H1 (cell line): ENCODE results near the gene PRPF6. TPM values are rescaled to one million over a fixed set of nuclear protein-coding genes. Genes with fewer than 3 reads are reported as not detected.

Experiments used
- CTCF ChIA-PET: fragments of 300-600 bp; sonication (Branson Sonifier 250); formaldehyde crosslinking; loops from one replicate; lab custom pipeline; 2021; ENCODE audit not compliant: partially characterized antibody; lab: Charles Lee
- POLR2A ChIA-PET: fragments of 300-600 bp; sonication (Branson Sonifier 250); formaldehyde crosslinking; loops from one replicate; lab custom pipeline; 2021; ENCODE audit warnings: inconsistent platforms; ENCODE audit not compliant: partially characterized antibody; lab: Charles Lee
- DNase-seq, 2 experiments: peaks; one replicate each; pipeline versions ENCODE4 v3.0.0 to v3.0.0-alpha.2; 2010 to 2022; ENCODE audit warnings: low spot score in 2 of 2, low read depth in 1 of 2, mixed read lengths in 1 of 2
- FAIRE-seq: peaks from 2 replicates; lab custom pipeline; 2011; peaks lifted over from hg19 to GRCh38; lab: Jason Lieb, UNC
- H2AFZ ChIP-seq: 2 replicates; pipeline ENCODE4 v1.8.1; 2012; ENCODE audit warnings: low read length, inconsistent platforms
- H2AK5ac ChIP-seq: 2 replicates; pipeline ENCODE4 v1.6.1; 2013; ENCODE audit warnings: low read depth, low read length
- H2BK120ac ChIP-seq: replicated peaks from 2 replicates; pipeline ENCODE3; 2013; ENCODE audit warnings: low read depth, low read length, inconsistent platforms
- H2BK12ac ChIP-seq: 2 replicates; pipeline ENCODE4 v1.6.1; 2013; ENCODE audit warnings: low read depth, low read length
- H2BK15ac ChIP-seq: 2 replicates; pipeline ENCODE4 v1.6.1; 2013; ENCODE audit warnings: low read length
- H2BK20ac ChIP-seq: 2 replicates; pipeline ENCODE4 v1.6.1; 2013; ENCODE audit warnings: low read length
- H2BK5ac ChIP-seq: 2 replicates; pipeline ENCODE4 v1.6.1; 2013; ENCODE audit warnings: low read depth, low read length
- H3K14ac ChIP-seq: 2 replicates; pipeline ENCODE4 v1.6.1; 2013; ENCODE audit warnings: inconsistent platforms; ENCODE audit not compliant: insufficient read length
- H3K18ac ChIP-seq: 2 replicates; pipeline ENCODE4 v1.6.1; 2013; ENCODE audit warnings: low read length; ENCODE audit errors: extremely low read depth
- H3K23ac ChIP-seq: 2 replicates; pipeline ENCODE4 v1.6.1; 2013; ENCODE audit warnings: inconsistent platforms; ENCODE audit not compliant: insufficient read length
- H3K23me2 ChIP-seq: 2 replicates; pipeline ENCODE4 v1.6.1; 2013; ENCODE audit warnings: low read depth, low read length
- H3K27ac ChIP-seq: 2 replicates; pipeline ENCODE4 v1.6.1; 2011; ENCODE audit warnings: low read depth, low read length, inconsistent platforms
- H3K27me3 ChIP-seq, 4 experiments: replicated peaks in 1 of 4; 1 replicate in 1 of 4; 2 replicates in 3 of 4; pipeline versions ENCODE4 v1.6.1 to v1.8.1; 2011 to 2013; ENCODE audit warnings: low read length in 3 of 4, mild to moderate bottlenecking in 3 of 4, inconsistent platforms in 2 of 4, mixed read lengths in 2 of 4, moderate library complexity in 1 of 4; ENCODE audit not compliant: control insufficient read depth in 3 of 4, insufficient read depth in 3 of 4; ENCODE audit errors: extremely low read depth in 1 of 4
- H3K36me3 ChIP-seq, 4 experiments: 2 replicates each; pipeline versions ENCODE4 v1.6.1 to v1.8.1; 2011 to 2013; ENCODE audit warnings: mild to moderate bottlenecking in 4 of 4, low read length in 3 of 4, moderate library complexity in 2 of 4, control low read depth in 1 of 4, inconsistent platforms in 1 of 4; ENCODE audit not compliant: insufficient read depth in 4 of 4, control insufficient read depth in 2 of 4
- H3K4ac ChIP-seq: replicated peaks from 2 replicates; pipeline ENCODE3; 2013; ENCODE audit warnings: low read length, low read depth, mixed read lengths, inconsistent platforms; ENCODE audit not compliant: insufficient read length
- H3K4me1 ChIP-seq, 4 experiments: replicated peaks in 1 of 4; 1 replicate in 1 of 4; 2 replicates in 3 of 4; pipeline versions ENCODE4 v1.6.1 to v1.8.1; 2011 to 2013; ENCODE audit warnings: low read length in 3 of 4, inconsistent platforms in 2 of 4, mixed read lengths in 1 of 4; ENCODE audit not compliant: insufficient read depth in 4 of 4, control insufficient read depth in 3 of 4
- H3K4me2 ChIP-seq, 2 experiments: 2 replicates each; pipeline versions ENCODE4 v1.6.1 to v1.8.1; 2011 to 2013; ENCODE audit warnings: low read depth in 2 of 2, low read length in 2 of 2, control low read depth in 1 of 2, inconsistent platforms in 1 of 2, mild to moderate bottlenecking in 1 of 2; ENCODE audit not compliant: insufficient read depth in 1 of 2
- H3K4me3 ChIP-seq, 4 experiments: fragments of 200-600, 300-600 bp in 1 of 4; sonication (generic), shearing (Covaris generic), sonication (Bioruptor Twin) in 1 of 4; 2 replicates each; pipeline versions ENCODE4 v1.5.1 to v1.8.1; 2011 to 2016; ENCODE audit warnings: low read length in 4 of 4, low read depth in 3 of 4, control low read depth in 2 of 4, inconsistent platforms in 2 of 4, mild to moderate bottlenecking in 2 of 4, mixed read lengths in 1 of 4, moderate library complexity in 1 of 4; ENCODE audit not compliant: insufficient read depth in 2 of 4; ENCODE audit errors: extremely low read depth in 1 of 4
- H3K56ac ChIP-seq: replicated peaks from 2 replicates; pipeline ENCODE3; 2013; ENCODE audit warnings: low read depth, mild to moderate bottlenecking, mixed read lengths, low read length, inconsistent platforms; ENCODE audit not compliant: insufficient read length
- H3K79me1 ChIP-seq: 2 replicates; pipeline ENCODE4 v1.6.1; 2013; ENCODE audit warnings: low read depth, low read length, control low read depth
- H3K79me2 ChIP-seq, 2 experiments: 2 replicates each; pipeline versions ENCODE4 v1.6.1 to v1.8.1; 2012 to 2013; ENCODE audit warnings: low read length in 2 of 2, mild to moderate bottlenecking in 2 of 2, inconsistent platforms in 1 of 2; ENCODE audit not compliant: insufficient read depth in 2 of 2, control insufficient read depth in 1 of 2
- H3K9ac ChIP-seq, 4 experiments: replicated peaks in 1 of 4; 1 replicate in 1 of 4; 2 replicates in 3 of 4; pipeline versions ENCODE4 v1.6.1 to v1.8.1; 2011 to 2013; ENCODE audit warnings: low read depth in 3 of 4, low read length in 3 of 4, control low read depth in 2 of 4, mild to moderate bottlenecking in 2 of 4, moderate library complexity in 2 of 4, inconsistent platforms in 1 of 4; ENCODE audit errors: extremely low read depth in 1 of 4
- H3K9me3 ChIP-seq, 2 experiments: 2 replicates each; pipeline versions ENCODE4 v1.6.1 to v1.8.1; 2012 to 2013; ENCODE audit warnings: mild to moderate bottlenecking in 2 of 2, moderate library complexity in 2 of 2, control low read depth in 1 of 2, inconsistent platforms in 1 of 2, low read depth in 1 of 2, low read length in 1 of 2, mixed read lengths in 1 of 2; ENCODE audit not compliant: insufficient read depth in 2 of 2
- H4K20me1 ChIP-seq, 2 experiments: replicated peaks in 1 of 2; 2 replicates each; pipeline versions ENCODE3 to v1.8.1; 2011 to 2013; ENCODE audit warnings: inconsistent platforms in 2 of 2, low read length in 2 of 2, mild to moderate bottlenecking in 1 of 2; ENCODE audit not compliant: insufficient read depth in 2 of 2, control insufficient read depth in 1 of 2
- H4K5ac ChIP-seq: 2 replicates; pipeline ENCODE4 v1.6.1; 2013; ENCODE audit warnings: low read length, low read depth, mixed read lengths, inconsistent platforms; ENCODE audit not compliant: insufficient read length
- H4K8ac ChIP-seq: 2 replicates; pipeline ENCODE4 v1.8.0; 2013; ENCODE audit warnings: mild to moderate bottlenecking, moderate library complexity, low read length, inconsistent platforms; ENCODE audit not compliant: insufficient read depth; ENCODE audit errors: extremely low read depth
- H4K91ac ChIP-seq: replicated peaks from 2 replicates; pipeline ENCODE3; 2013; ENCODE audit warnings: low read length, mixed read lengths, inconsistent platforms; ENCODE audit not compliant: insufficient read length
- ATF3 ChIP-seq: IDR thresholded peaks from 2 replicates; pipeline ENCODE4 v1.6.1; 2011; ENCODE audit warnings: low read depth, mild to moderate bottlenecking, low read length; ENCODE audit not compliant: insufficient read depth
- CBX8 ChIP-seq: fragments of 300-800, 300-1000 bp; sonication (generic); IDR thresholded peaks from 2 replicates; pipeline ENCODE4 v1.7.1; 2016; ENCODE audit warnings: low read depth, low read length, borderline replicate concordance
- CEBPB ChIP-seq: IDR thresholded peaks from 2 replicates; pipeline ENCODE4 v1.6.1; 2012; ENCODE audit warnings: low read depth, low read length
- CHD1 ChIP-seq: IDR thresholded peaks from 2 replicates; pipeline ENCODE4 v1.6.1; 2012; ENCODE audit warnings: low read depth, low read length, improper control_type of control experiment
- MAFK ChIP-seq: IDR thresholded peaks from 2 replicates; pipeline ENCODE4 v1.6.1; 2012; ENCODE audit warnings: low read depth, mild to moderate bottlenecking, improper control_type of control experiment, low read length
- MAX ChIP-seq: IDR thresholded peaks from 2 replicates; pipeline ENCODE4 v1.6.1; 2012; ENCODE audit warnings: inconsistent platforms
- POLR2AphosphoS5 ChIP-seq: IDR thresholded peaks from 2 replicates; pipeline ENCODE4 v1.6.1; 2011; ENCODE audit warnings: low read depth, low read length
- RXRA ChIP-seq: IDR thresholded peaks from 2 replicates; pipeline ENCODE4 v1.6.1; 2011; ENCODE audit warnings: low read depth, mild to moderate bottlenecking, low read length, moderate library complexity; ENCODE audit not compliant: insufficient read depth
- SAP30 ChIP-seq: fragments of 300-600 bp; sonication (generic); IDR thresholded peaks from 2 replicates; pipeline ENCODE4 v1.7.1; 2012; ENCODE audit warnings: low read length, moderate library complexity, mild to moderate bottlenecking, inconsistent platforms; ENCODE audit not compliant: insufficient read depth, insufficient replicate concordance
- SIN3A ChIP-seq, 2 experiments: IDR thresholded peaks in 1 of 2; conservative IDR thresholded peaks in 1 of 2; 2 replicates each; pipeline ENCODE4 v1.6.1; 2011 to 2012; ENCODE audit warnings: low read length in 2 of 2, improper control_type of control experiment in 1 of 2, low read depth in 1 of 2, mild to moderate bottlenecking in 1 of 2
- SIX5 ChIP-seq: IDR thresholded peaks from 2 replicates; pipeline ENCODE4 v1.6.1; 2011; ENCODE audit warnings: mild to moderate bottlenecking, low read depth, low read length
- SP1 ChIP-seq: IDR thresholded peaks from 2 replicates; pipeline ENCODE4 v1.6.1; 2011; ENCODE audit warnings: low read depth, low read length
- TAF1 ChIP-seq: IDR thresholded peaks from 2 replicates; pipeline ENCODE4 v1.6.1; 2011; ENCODE audit warnings: mild to moderate bottlenecking, low read depth, low read length
- TEAD4 ChIP-seq: IDR thresholded peaks from 2 replicates; pipeline ENCODE4 v1.6.1; 2012; ENCODE audit warnings: low read depth, low read length, inconsistent platforms, mixed read lengths
- YY1 ChIP-seq: IDR thresholded peaks from 2 replicates; pipeline ENCODE4 v1.6.1; 2011; ENCODE audit warnings: low read depth, mild to moderate bottlenecking, low read length
- WGBS, 2 experiments: shearing (Covaris generic) in 1 of 2; methylation state at CpG; one replicate each; pipeline versions ENCODE4 v1.1.6 to v1.1.7; 2013 to 2015; ENCODE audit warnings: low lambda C conversion rate in 2 of 2, mixed read lengths in 2 of 2, inconsistent platforms in 1 of 2, low coverage in 1 of 2, missing lambda C conversion rate in 1 of 2; ENCODE audit not compliant: insufficient replicate concordance in 2 of 2, insufficient coverage in 1 of 2, insufficient read length in 1 of 2; ENCODE audit errors: extremely low coverage in 1 of 2, missing lambda C conversion rate in 1 of 2; 5-methylcytosine and 5-hydroxymethylcytosine counted together
- polyA plus RNA-seq, 7 experiments: library from polyadenylated mRNA; depleted of rRNA in 3 of 7; stranded (reverse) in 5 of 7; unstranded in 2 of 7; fragments of >200 nt in 5 of 7; fragments of 200-250 nt in 2 of 7; gene quantifications; 1 replicate in 5 of 7; 2 replicates in 1 of 7; 4 replicates in 1 of 7; pipeline versions ENCODE4 v1.2.1 to v1.2.3, GENCODE V29; 2011 to 2013; ENCODE audit warnings: missing spikeins in 2 of 7, mixed read lengths in 2 of 7
- total RNA-seq: library from RNA; stranded (reverse); fragmentation: NEBNext Ultra II Directional; extraction: Animal tissue kit (Norgen Biotek cat#: 25700); gene quantifications from 2 replicates; pipeline ENCODE4 v1.2.1, GENCODE V29; 2021

Gene PRPF6
- total and polyA plus RNA-seq, 2 of the 8 experiments (the other 6 are each of a cell fraction or from before 2014, with no cell fraction given) = 27.9 to 76.9 TPM

- Histone ChIP-seq H3K4ac (no peak overlapping the region), H3K79me1 (peaks cover 3% of the 10 kb centered on the region), H3K9me3 (peaks cover 40 to 49% of the 10 kb centered on the region in 2 experiments), H3K4me2 (no peak overlapping the region), H3K79me2 (no peaks in the 10 kb centered on the region), H3K14ac (no peak overlapping the region), H2BK5ac (no peak overlapping the region), H3K27ac (no peak overlapping the region), H4K91ac (no peak overlapping the region), H2AFZ (no peak overlapping the region), H2BK20ac (no peak overlapping the region), H3K23me2 (no peaks in the 10 kb centered on the region), H2AK5ac (no peak overlapping the region), H4K8ac (no peak overlapping the region), H2BK12ac (no peak overlapping the region), H3K23ac (no peak overlapping the region), H2BK120ac (no peak overlapping the region), H3K18ac (no peak overlapping the region), H3K4me3 (no peak overlapping the region), H2BK15ac (no peak overlapping the region), H3K56ac (no peak overlapping the region), H4K20me1 (peaks cover 0 to 2% of the 10 kb centered on the region in 2 experiments), H4K5ac (no peak overlapping the region), H3K9ac (no peak overlapping the region), H3K27me3 (no peaks in the 10 kb centered on the region), H3K36me3 (peaks cover 22 to 66% (median 50%) of the 10 kb centered on the region in 4 experiments), H3K4me1 (peaks cover 0 to 14% (median 9%) of the 10 kb centered on the region in 4 experiments; a peak in 6 of 7 replicates)
- FAIRE-seq (no peak), DNase-seq (no peak)
- 93% methylated on average over 23 of the region's 27 CpGs; no CpG with 5 or more reads in 1 of the 2 experiments for WGBS, 2 experiments
- POLR2A ChIA-PET = interaction anchor here (0.7 kb wide), 1 partner anchor 115 kb away, joined by 3 read pairs; no protein-coding TSS in a partner anchor
- CTCF ChIA-PET = no interaction called here
- TF ChIP-seq CHD1 = no peak
- TF ChIP-seq CBX8 = no peak
- TF ChIP-seq MAFK = no peak
- TF ChIP-seq SIX5 = no peak
- no peak for TF ChIP-seq YY1
- no peak for TF ChIP-seq SAP30
- TF ChIP-seq MAX = no peak
- TF ChIP-seq SIN3A (conservative IDR thresholded peaks at IDR 0.05 in 1 of 2, IDR thresholded peaks at IDR 0.05 in 1 of 2; ENCODE audit: low read depth in 1 of 2, low read length in 2 of 2) = no peak
- TF ChIP-seq POLR2AphosphoS5 = no peak
- TF ChIP-seq RXRA = no peak
- no peak for TF ChIP-seq CEBPB
- no peak for TF ChIP-seq ATF3
- TF ChIP-seq SP1 = no peak
- no peak for TF ChIP-seq TAF1
- TF ChIP-seq TEAD4 = no peak
Observed at GRCh38 chr20:63963348-63963741, 17.6 kb upstream of the PRPF6 start.
